ENCODE measurements around the gene LGALS14.
"Not testable (repeated sequence)": the region's sequence is repeated elsewhere in the genome, so short reads cannot be mapped to it uniquely, and the experiment has no call there.

LGALS14 gene

DNA sequence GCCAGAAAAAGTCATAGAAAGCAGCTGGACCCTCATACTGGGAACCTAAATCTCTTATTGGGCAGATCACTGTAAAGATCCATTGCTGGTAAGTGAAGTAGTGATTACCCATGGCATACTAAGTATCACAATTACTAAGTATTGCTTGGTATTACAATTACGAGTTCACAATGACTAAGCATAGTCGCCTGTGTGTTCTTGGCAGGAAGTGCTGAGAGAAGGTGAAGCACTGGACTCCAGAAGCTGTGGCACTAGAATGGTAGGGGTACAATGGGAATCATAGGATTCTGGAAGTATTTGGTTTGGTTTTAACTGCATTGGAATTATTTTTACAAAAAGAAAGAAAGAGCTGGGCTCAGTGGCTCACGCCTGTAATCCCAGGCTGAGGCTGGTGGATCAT, 28.3 kb upstream of the LGALS14 start:
- Histone ChIP-seq H3K9me3 (no peaks in the 10 kb centered on the region), H3K27me3 (no peaks in the 10 kb centered on the region), H3K4me1 (peaks cover 24% of the 10 kb centered on the region), H3K4me3 (no peak overlapping the region), H3K4me2 (no peak overlapping the region), H4K20me1 (no peaks in the 10 kb centered on the region), H3K27ac (no peak overlapping the region), H3K36me3 (no peaks in the 10 kb centered on the region), H3K9ac (no peak overlapping the region)
- TF ChIP-seq Cebpa-rat (IDR thresholded peaks at IDR 0.05) = no peak

DNA sequence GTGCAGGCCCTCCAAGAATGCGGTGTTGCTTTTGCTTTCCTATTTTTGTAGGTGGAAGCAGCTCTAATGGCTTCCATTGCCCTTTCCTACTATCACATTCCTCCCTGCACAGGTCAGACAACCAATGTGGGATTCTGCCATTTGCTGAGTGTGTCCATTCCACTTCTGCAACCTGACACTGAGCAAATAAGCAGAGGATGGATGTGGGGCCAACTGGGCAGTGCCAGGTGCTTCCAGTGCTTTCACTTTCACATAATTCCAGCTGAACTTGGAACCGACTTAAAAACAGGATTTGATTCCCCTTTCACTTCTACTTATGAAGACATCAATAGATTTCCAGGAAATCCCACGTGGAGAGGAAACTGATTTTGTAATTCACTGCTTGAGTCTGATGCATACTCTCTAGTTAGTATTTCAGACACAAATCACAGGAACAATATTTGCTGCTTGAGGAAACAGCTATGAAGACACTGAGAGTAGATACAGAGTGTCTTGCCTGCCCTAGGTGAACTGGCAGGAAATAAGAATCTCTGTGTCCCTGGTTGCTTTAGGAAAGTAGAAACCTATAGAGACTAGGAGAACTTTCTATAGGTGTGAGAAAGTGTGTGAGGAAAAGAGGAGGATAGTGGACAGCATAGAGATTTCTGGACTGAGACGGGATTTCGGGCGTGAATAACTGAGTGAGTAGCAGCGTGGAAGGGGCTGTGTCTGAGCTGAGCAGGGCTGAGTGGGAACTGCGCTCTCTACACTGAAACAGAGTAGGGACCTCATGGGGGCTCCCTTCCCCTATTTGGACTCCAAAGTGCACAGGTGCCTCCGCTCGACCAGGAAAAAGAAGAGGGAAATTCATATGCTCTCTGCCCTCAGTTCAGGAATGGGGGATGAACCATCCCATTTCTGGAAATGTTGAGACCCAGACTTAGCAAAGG, 26.1 kb upstream of the LGALS14 start:
- no peaks in the 10 kb centered on the region for H4K20me1 ChIP-seq
- H3K4me2 ChIP-seq = no peak overlapping the region
- no peak overlapping the region for H3K27ac ChIP-seq
- no peaks in the 10 kb centered on the region for H3K36me3 ChIP-seq
- no peak overlapping the region for H3K4me3 ChIP-seq
- no peak overlapping the region for H3K9ac ChIP-seq
- H3K9me3 ChIP-seq = no peaks in the 10 kb centered on the region
- no peaks in the 10 kb centered on the region for H3K27me3 ChIP-seq
- H3K4me1 ChIP-seq = peaks cover 12% of the 10 kb centered on the region
- no peak for TF ChIP-seq Cebpa-rat (IDR thresholded peaks at IDR 0.05)

DNA sequence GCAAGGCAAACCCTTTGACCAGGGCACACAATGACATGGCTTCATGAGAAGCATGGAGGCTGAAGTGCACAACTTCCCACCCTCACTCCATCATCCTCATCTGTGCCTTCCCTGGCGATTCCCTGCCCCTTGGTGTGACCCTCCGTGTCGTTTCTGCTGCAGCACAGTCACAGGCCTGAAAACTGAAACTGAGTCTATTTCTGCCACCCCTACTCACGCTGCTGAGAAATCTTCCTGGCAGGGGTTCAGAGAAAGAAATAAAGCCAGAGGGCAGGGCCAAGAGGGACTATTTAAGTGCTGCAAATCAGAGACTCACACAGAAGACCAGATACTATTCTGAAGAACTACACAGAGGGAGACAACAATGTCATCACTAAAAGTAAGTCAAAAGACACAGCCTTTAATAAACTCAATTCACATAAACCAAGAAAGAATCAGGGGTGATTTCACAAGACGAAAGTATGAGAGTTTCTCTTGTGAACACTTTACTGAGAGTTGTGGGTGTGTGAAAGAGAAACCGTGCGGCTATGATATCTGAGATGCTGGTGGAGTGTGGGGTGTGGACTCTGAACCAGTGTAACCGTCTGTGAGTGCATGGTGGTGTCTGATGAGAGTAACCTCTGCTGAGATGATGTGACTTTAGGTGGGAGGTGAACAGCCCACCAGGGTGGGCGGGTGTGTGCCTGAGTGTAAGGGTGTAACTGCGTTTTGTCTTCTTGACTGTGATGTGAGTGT, 25.1 kb upstream of the LGALS14 start:
- H3K4me1 ChIP-seq = 0 out of 2 replicates have a peak, but pooled peaks cover 8% of the 10 kb centered on the region
- H4K20me1 ChIP-seq = no peaks in the 10 kb centered on the region
- no peak overlapping the region for H3K27ac ChIP-seq
- no peak overlapping the region for H3K4me3 ChIP-seq
- no peaks in the 10 kb centered on the region for H3K9me3 ChIP-seq
- H3K27me3 ChIP-seq = no peaks in the 10 kb centered on the region
- no peaks in the 10 kb centered on the region for H3K36me3 ChIP-seq
- TF ChIP-seq Cebpa-rat (IDR thresholded peaks at IDR 0.05) = no peak
- H3K9ac ChIP-seq = no peak overlapping the region
- H3K4me2 ChIP-seq = no peak overlapping the region

DNA sequence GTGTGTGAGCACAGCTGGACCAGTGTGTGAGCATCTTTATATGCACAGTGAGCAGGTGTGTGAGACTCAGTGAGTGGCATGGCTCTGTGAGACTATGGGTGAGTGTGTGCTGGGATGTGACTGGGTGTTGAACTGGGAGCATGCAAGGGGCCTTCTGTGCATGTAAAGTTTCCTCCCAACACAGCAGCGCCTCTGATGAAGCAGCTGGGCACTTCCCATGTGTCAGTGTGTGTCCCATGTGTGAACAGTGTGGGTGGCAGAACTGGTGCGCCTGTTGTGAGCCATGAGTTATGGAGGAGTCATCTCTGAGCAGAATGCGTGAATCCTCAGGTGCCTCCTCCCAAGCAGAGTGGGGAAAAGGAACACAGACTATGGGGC, 24.5 kb upstream of the LGALS14 start:
- no peak for TF ChIP-seq Cebpa-rat (IDR thresholded peaks at IDR 0.05)
- Histone ChIP-seq H3K36me3 (no peaks in the 10 kb centered on the region), H3K27ac (no peak overlapping the region), H3K27me3 (no peaks in the 10 kb centered on the region), H3K4me2 (no peak overlapping the region), H4K20me1 (no peaks in the 10 kb centered on the region), H3K9me3 (no peaks in the 10 kb centered on the region), H3K4me1 (0 out of 2 replicates have a peak, but pooled peaks cover 8% of the 10 kb centered on the region), H3K4me3 (no peak overlapping the region), H3K9ac (no peak overlapping the region)

DNA sequence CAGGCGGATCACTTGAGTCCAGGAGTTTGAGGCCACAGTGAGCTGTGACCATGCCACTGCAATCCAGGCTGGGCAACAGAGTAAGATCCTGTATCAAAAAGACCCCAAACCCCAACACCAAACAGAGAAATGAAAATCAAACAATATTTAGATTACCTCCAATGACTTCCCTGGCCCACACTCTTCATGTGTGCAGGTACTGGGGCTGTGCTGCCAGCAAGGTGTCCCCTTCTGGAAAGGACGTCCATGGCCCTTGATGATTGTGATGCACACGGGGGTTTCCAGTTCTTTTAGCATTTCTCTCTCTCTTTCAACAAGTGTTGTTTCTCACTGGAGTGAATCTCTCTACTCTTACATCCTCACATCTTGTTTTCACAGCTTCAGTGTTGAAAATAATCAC, 23.7 kb upstream of the LGALS14 start:
- H3K36me3 ChIP-seq = no peaks in the 10 kb centered on the region
- TF ChIP-seq Cebpa-rat (IDR thresholded peaks at IDR 0.05) = no peak
- no peak overlapping the region for H3K9ac ChIP-seq
- no peak overlapping the region for H3K4me2 ChIP-seq
- no peaks in the 10 kb centered on the region for H3K27me3 ChIP-seq
- H3K4me1 ChIP-seq = 0 out of 2 replicates have a peak, but pooled peaks cover 8% of the 10 kb centered on the region
- H3K4me3 ChIP-seq = no peak overlapping the region
- no peaks in the 10 kb centered on the region for H3K9me3 ChIP-seq
- no peak overlapping the region for H3K27ac ChIP-seq
- no peaks in the 10 kb centered on the region for H4K20me1 ChIP-seq

DNA sequence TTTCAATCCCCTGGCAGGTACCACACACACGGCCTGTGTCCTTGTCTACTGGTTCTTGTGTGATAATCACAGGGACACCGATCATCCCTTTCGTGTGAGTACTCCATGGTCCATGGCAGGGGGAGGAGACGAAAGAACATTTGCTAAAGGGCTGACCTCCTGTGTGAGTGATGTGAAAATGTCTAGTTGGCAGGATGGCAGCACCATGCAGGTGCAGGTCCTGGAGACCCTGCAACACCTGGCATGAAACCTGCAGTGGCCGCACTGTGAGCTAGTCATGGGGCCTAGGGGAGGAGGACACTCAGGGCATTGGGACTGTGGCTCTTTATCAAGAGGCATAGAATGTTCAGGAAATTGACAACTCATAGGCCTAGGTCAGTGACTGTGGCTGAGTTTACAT, 22.9 kb upstream of the LGALS14 start:
- Histone ChIP-seq H3K27me3 (no peaks in the 10 kb centered on the region), H3K4me2 (no peak overlapping the region), H4K20me1 (no peaks in the 10 kb centered on the region), H3K9me3 (no peaks in the 10 kb centered on the region), H3K4me1 (0 out of 2 replicates have a peak, but pooled peaks cover 8% of the 10 kb centered on the region), H3K9ac (no peak overlapping the region), H3K27ac (no peak overlapping the region), H3K36me3 (no peaks in the 10 kb centered on the region), H3K4me3 (no peak overlapping the region)
- TF ChIP-seq Cebpa-rat (IDR thresholded peaks at IDR 0.05) = no peak

DNA sequence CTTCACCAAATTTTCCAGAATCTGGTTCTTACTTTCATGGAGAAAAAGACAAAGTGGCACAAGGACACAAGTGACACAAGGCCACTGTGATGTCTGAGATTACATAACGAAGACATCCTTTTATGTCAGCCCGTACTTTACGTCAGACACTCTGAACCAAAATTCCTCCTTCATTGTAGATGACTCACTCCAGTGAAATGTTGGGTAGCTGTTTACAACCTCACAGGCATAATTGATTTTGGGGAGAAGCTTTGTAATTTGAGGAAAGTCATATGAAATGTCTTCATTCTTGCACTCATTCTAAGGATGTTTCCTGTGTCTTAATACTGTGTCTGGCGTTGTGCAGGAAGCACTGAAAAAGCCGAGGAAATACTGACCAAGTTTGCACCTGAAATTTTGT, 20.0 kb upstream of the LGALS14 start:
- Histone ChIP-seq H3K27ac (no peak overlapping the region), H3K4me3 (no peak overlapping the region), H3K27me3 (no peaks in the 10 kb centered on the region), H3K36me3 (no peaks in the 10 kb centered on the region), H3K4me2 (no peak overlapping the region), H3K9me3 (no peaks in the 10 kb centered on the region), H3K4me1 (0 out of 2 replicates have a peak, but pooled peaks cover under 1% of the 10 kb centered on the region), H3K9ac (no peak overlapping the region), H4K20me1 (no peaks in the 10 kb centered on the region)
- TF ChIP-seq Cebpa-rat (IDR thresholded peaks at IDR 0.05) = no peak

DNA sequence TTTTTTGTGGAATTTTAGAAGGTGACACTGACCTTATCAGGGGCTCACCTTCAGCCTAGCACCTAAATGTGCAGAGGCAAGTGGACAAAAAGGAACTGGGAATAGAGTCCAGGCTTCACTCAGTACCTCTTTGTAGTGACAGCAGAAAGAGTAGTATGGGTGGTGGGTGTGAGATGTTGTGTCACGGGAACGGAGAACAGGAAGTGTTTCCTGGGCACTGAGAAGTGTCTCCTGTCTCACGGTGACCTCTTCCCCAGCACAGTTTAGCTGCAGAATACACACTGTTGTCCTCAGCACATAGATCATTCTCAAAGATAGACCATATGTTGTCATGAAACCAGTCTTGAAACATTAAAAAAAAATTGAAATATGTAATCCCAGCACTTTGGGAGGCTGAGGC, 17.5 kb upstream of the LGALS14 start:
- no peaks in the 10 kb centered on the region for H3K27me3 ChIP-seq

DNA sequence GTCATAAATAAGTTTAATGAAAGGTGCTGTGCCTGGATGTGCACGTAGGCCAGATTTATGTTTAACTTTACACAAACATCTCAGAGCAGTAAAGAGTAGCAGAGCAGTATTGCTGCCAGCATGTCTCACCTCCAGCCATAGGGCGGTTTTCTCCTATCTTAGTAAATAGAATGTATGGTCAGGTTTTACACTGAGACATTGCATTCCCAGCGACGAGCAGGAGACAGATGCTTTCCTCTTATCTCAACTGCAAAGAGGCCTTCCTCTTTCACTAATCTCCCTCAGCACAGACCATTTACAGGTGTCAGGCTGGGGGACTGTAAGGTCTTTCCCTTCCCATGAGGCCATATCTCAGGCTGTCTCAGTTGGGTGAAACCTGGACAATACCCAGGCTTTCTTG, 15.6 kb upstream of the LGALS14 start:
- not testable (repeated sequence) for H3K4me1 ChIP-seq, H4K20me1 ChIP-seq, H3K9ac ChIP-seq, H3K27me3 ChIP-seq, H3K4me2 ChIP-seq, H3K36me3 ChIP-seq, H3K27ac ChIP-seq, H3K9me3 ChIP-seq, H3K4me3 ChIP-seq

More for the DNA sequence above, 17.5 kb upstream of the LGALS14 start:
- H3K4me2 ChIP-seq = no peak overlapping the region
- H3K4me3 ChIP-seq = no peak overlapping the region
- no peaks in the 10 kb centered on the region for H3K9me3 ChIP-seq
- H3K36me3 ChIP-seq = no peaks in the 10 kb centered on the region
- no peak overlapping the region for H3K9ac ChIP-seq
- no peaks in the 10 kb centered on the region for H3K4me1 ChIP-seq
- H3K27ac ChIP-seq = no peak overlapping the region
- no peaks in the 10 kb centered on the region for H4K20me1 ChIP-seq
- no peak for TF ChIP-seq Cebpa-rat (IDR thresholded peaks at IDR 0.05)

DNA sequence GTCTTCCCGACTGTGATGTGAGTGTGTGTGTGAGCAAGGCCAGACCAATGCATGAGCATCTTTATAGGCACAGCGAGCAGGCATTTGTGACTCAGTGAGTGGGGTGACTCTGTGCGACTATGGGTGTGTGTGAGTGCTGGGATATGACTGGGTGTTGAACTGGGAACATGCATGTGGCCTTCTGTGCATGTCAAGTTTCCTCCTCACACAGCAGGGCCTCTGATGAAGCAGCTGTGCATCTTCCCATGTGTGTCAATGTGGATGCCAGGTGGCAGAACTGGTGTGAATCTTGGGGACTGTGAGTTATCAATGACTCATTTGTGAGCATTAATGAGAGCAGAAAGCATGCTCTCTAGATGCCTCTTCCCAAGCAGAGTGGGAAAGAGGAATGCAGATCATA, 12.1 kb upstream of the LGALS14 start:
- Histone ChIP-seq H4K20me1 (no peaks in the 10 kb centered on the region), H3K9me3 (no peaks in the 10 kb centered on the region), H3K27me3 (no peaks in the 10 kb centered on the region), H3K9ac (no peak overlapping the region), H3K4me1 (no peaks in the 10 kb centered on the region), H3K27ac (no peak overlapping the region), H3K4me3 (no peak overlapping the region), H3K4me2 (no peak overlapping the region), H3K36me3 (no peaks in the 10 kb centered on the region)
- TF ChIP-seq Cebpa-rat (IDR thresholded peaks at IDR 0.05) = no peak
